ENCODE results near the gene FRZB.

DNA sequence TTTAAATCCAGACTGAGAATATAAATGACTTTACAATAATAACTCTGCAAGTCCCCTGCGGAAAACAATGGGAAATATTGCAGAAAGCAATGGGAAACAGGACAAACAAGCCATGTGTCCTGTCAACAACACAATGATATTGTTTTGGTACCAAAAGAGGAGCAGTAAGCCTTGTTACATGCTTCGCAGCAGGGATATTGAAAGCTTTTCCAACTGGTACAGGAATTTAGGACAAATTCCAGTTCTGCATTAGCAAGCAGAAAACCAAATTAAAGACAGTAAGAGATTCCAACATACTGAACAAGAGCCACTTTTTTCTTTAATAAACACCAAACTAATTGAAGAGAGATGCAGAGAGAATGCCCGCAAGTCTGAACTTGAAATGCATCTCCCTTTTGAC, 30.0 kb downstream of the FRZB start:
- TF ChIP-seq CTCF (IDR thresholded peaks at IDR 0.05; ENCODE audit: low read length) (no peak), EZH2 (IDR thresholded peaks at IDR 0.05; ENCODE audit: borderline replicate concordance, low read length) (no peak)

All from OCI-LY1 (cell line).